ENCODE data around the gene BABAM2.

BABAM2 gene

DNA sequence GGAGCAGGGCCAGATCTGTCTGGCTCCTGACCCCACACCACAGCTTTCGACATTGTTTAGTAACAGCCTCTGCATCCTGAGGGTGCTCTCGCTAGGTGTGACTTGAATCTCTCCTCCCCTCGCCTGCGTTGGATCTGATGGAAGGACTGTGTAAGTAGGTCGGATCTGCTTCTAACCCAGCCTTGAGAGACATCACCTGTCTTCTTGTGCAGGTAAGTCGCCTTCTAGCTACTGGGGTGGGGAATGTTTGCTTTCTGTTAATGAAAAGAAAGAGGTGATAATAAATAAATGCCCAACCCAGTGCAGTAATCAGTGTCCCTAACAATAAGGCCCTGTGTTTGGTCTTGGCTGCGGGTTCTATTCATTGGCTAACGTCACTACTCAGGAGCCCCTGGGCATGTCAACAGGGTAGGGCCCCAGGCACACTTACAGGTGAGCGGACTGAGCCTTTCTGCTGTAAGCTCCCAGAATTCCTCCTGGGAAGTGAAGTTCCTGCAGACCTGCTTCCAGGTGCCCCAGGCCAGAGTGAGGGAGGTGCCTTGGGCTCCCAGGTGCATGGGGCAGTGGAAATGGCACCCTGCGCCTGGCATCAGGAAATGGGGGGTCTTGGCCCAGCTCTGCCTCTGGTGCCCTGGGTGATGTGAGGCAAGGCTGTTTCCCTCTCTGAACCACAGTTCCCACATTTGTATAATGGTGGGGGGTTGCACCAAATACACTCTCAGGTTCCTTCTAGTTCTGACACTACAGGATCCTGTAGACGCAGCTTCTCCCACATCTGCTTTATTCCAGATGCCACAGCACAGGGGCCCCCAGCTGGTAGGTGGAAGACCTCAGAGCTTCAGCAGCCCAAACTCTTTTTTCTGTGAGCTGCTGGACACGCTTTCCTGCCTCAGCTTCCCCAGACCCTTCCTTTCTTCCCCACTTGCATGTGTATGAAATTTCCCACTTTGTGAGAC is 491.0 kb downstream of the BABAM2 start:
- H3K4me3 ChIP-seq (ENCODE audit: low read depth, low read length), result no peak overlapping the region
- no peak overlapping the region for H3K27ac ChIP-seq (ENCODE audit: low read depth, low read length)
- no peaks in the 10 kb centered on the region for H3K79me2 ChIP-seq (ENCODE audit: control insufficient read depth, insufficient read depth, low read length, unreplicated experiment)
- no peaks in the 10 kb centered on the region for H3K27me3 ChIP-seq (ENCODE audit: insufficient read depth, low read length)
- no peaks in the 10 kb centered on the region for H3K36me3 ChIP-seq (ENCODE audit: insufficient read depth, low read length)
- H3K4me1 ChIP-seq (ENCODE audit: control insufficient read depth, insufficient read depth, low read length, unreplicated experiment), result no peaks in the 10 kb centered on the region
- H2AFZ ChIP-seq (ENCODE audit: low read length, unreplicated experiment), result no peak overlapping the region

DNA sequence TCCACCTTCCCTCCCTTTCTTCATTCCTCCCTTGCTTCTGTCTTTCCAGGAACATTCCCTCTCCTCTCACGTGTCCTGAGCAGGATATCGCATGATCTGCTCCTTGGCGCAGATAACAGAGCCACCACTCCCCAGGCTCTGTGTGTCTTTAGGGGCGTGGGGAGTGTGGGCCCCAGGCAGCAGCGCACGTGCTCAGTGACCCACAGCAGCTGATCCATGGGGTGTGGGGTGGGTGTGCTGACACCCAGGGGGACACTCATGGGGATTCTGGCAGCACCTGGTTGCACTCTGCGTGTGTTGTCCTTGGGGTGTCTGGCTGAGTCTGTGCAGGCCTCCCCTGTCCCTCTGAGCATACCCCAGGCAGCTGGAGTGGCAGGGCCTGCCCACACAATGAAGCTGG is 492.2 kb downstream of the BABAM2 start:
- no peaks in the 10 kb centered on the region for H3K79me2 ChIP-seq (ENCODE audit: control insufficient read depth, insufficient read depth, low read length, unreplicated experiment)
- H3K27me3 ChIP-seq (ENCODE audit: insufficient read depth, low read length), result no peaks in the 10 kb centered on the region

DNA sequence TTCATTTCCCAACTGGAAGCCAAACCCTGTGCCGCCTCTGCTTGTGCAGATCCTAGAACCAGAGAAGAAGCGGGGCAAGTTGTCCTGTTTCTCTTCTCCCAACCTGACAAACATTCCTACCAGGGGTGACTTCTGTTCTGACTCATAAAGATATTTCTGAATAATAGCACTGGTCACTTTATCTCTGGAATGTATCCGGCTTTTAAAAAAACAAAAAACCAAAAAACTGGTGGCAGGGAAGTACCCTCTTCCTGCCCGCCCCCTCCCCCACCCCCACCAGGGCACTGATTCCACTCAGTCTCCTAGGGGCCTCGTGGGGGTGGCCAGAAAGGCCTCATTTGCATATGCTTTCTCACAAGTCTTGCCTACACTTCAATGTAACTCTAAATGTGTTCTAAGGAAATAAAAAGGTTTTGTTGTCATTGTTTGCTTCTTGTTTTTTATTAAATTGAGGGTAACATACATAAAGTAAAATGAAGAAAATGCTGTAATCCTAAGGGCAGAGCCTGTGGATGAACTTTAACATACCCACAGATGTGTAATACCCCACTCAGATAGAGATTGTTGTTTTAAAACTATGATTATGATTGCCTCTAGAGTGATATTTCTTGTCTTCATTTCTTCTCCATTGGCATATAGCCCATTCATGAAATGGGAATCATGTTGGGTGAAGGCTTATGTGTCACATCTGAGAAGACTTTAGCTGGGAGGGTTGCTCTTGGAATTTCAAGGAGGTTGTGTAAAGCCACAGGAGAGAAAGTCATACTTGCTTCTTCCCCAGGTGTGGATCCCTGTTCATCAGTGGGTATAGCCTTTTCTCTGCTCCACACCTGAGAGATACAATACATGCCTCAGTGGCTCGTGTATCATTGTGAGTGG is 496.8 kb downstream of the BABAM2 start:
- H3K27me3 ChIP-seq (ENCODE audit: insufficient read depth, low read length), result no peaks in the 10 kb centered on the region
- peak overlapping the region; percentile 15 for H3K4me3 ChIP-seq (ENCODE audit: low read depth, low read length)
- peaks cover 34% of the 10 kb centered on the region for H3K4me1 ChIP-seq (ENCODE audit: control insufficient read depth, insufficient read depth, low read length, unreplicated experiment)
- peak overlapping the region; percentile 68 for H3K27ac ChIP-seq (ENCODE audit: low read depth, low read length)
- H3K36me3 ChIP-seq (ENCODE audit: insufficient read depth, low read length), result no peaks in the 10 kb centered on the region
- H3K79me2 ChIP-seq (ENCODE audit: control insufficient read depth, insufficient read depth, low read length, unreplicated experiment), result no peaks in the 10 kb centered on the region
- H2AFZ ChIP-seq (ENCODE audit: low read length, unreplicated experiment), result no peak overlapping the region

More for the DNA sequence above, 492.2 kb downstream of the BABAM2 start:
- Histone ChIP-seq H3K4me3 (ENCODE audit: low read depth, low read length) (no peak overlapping the region), H2AFZ (ENCODE audit: low read length, unreplicated experiment) (no peak overlapping the region), H3K27ac (ENCODE audit: low read depth, low read length) (no peak overlapping the region), H3K4me1 (ENCODE audit: control insufficient read depth, insufficient read depth, low read length, unreplicated experiment) (peaks cover 10% of the 10 kb centered on the region), H3K36me3 (ENCODE audit: insufficient read depth, low read length) (no peaks in the 10 kb centered on the region)
